Endothelial cell of umbilical vein (primary cell): ENCODE results near the gene MGME1. TPM values are rescaled to one million over a fixed set of nuclear protein-coding genes. Genes with fewer than 3 reads are reported as not detected.

ENCODE experiments used
- BruUV-seq: library from RNA; stranded (reverse); fragments of 400-500 nt; replicated peaks from 2 replicates; lab custom pipeline; 2021; lab: Mats Ljungman, UMichigan
- CTCF ChIA-PET: fragments of 300-600, 350-600 bp; sonication (Branson Sonifier 250); formaldehyde crosslinking; loops from one replicate; lab custom pipeline; 2021; ENCODE audit warnings: antibody characterized with exemption, inconsistent platforms; lab: Charles Lee
- POLR2A ChIA-PET: fragments of 300-600, 350-600 bp; sonication (Branson Sonifier 250); formaldehyde crosslinking; loops from one replicate; lab custom pipeline; 2021; ENCODE audit warnings: antibody characterized with exemption, inconsistent platforms; lab: Charles Lee
- DNase-seq: peaks from one replicate; pipeline ENCODE4 v3.0.0-alpha.2; 2011; ENCODE audit warnings: low read depth, low spot score
- FAIRE-seq: peaks from 2 replicates; lab custom pipeline; 2011; peaks lifted over from hg19 to GRCh38; lab: Jason Lieb, UNC
- H2AFZ ChIP-seq: 2 replicates; pipeline ENCODE4 v1.6.0; 2012; ENCODE audit warnings: low read depth, low read length, control low read depth, inconsistent platforms
- H3K27ac ChIP-seq: 2 replicates; pipeline ENCODE4 v1.5.1; 2011; ENCODE audit warnings: low read depth, mild to moderate bottlenecking, control low read depth, low read length, moderate library complexity; ENCODE audit not compliant: insufficient read depth
- H3K27me3 ChIP-seq, 2 experiments: 2 replicates each; pipeline versions ENCODE4 v1.6.0 to v1.6.1; 2011; ENCODE audit warnings: low read length in 2 of 2, mixed read lengths in 1 of 2; ENCODE audit not compliant: control insufficient read depth in 2 of 2, insufficient read depth in 2 of 2
- H3K36me3 ChIP-seq, 2 experiments: 2 replicates in 1 of 2; 3 replicates in 1 of 2; pipeline ENCODE4 v1.5.1; 2011; ENCODE audit warnings: low read length in 2 of 2, mild to moderate bottlenecking in 1 of 2, moderate library complexity in 1 of 2; ENCODE audit not compliant: control insufficient read depth in 2 of 2, insufficient read depth in 2 of 2; ENCODE audit errors: extremely low read depth in 1 of 2
- H3K4me1 ChIP-seq: 3 replicates; pipeline ENCODE4 v1.5.1; 2011; ENCODE audit warnings: mild to moderate bottlenecking, low read length; ENCODE audit not compliant: control insufficient read depth, insufficient read depth; ENCODE audit errors: extremely low read depth
- H3K4me2 ChIP-seq: 2 replicates; pipeline ENCODE4 v1.6.1; 2011; ENCODE audit warnings: low read length, control low read depth, mixed read lengths; ENCODE audit not compliant: insufficient read depth
- H3K4me3 ChIP-seq, 3 experiments: fragments of 200-600 bp in 1 of 3; sonication (generic), shearing (Covaris generic) in 1 of 3; replicated peaks in 1 of 3; 2 replicates each; pipeline ENCODE4 v1.5.1; 2011 to 2016; ENCODE audit warnings: control low read depth in 3 of 3, low read length in 3 of 3, mild to moderate bottlenecking in 2 of 3, inconsistent platforms in 1 of 3, low read depth in 1 of 3, moderate library complexity in 1 of 3; ENCODE audit not compliant: insufficient read depth in 1 of 3
- H3K79me2 ChIP-seq: 2 replicates; pipeline ENCODE4 v1.6.0; 2012; ENCODE audit warnings: low read length, inconsistent platforms; ENCODE audit not compliant: control insufficient read depth, insufficient read depth
- H3K9ac ChIP-seq: replicated peaks from 2 replicates; pipeline ENCODE3; 2011; ENCODE audit warnings: low read length, control low read depth; ENCODE audit not compliant: insufficient read depth; ENCODE audit errors: extremely low read depth
- H3K9me1 ChIP-seq: replicated peaks from 3 replicates; pipeline ENCODE4 v1.6.0; 2011; ENCODE audit warnings: mild to moderate bottlenecking, low read length; ENCODE audit not compliant: control insufficient read depth, insufficient read depth; ENCODE audit errors: extremely low read depth
- H3K9me3 ChIP-seq: replicated peaks from 2 replicates; pipeline ENCODE4 v1.5.1; 2012; ENCODE audit warnings: low read length, inconsistent platforms; ENCODE audit not compliant: control insufficient read depth, insufficient read depth
- H4K20me1 ChIP-seq: replicated peaks from 2 replicates; pipeline ENCODE3; 2011; ENCODE audit warnings: mild to moderate bottlenecking, low read length; ENCODE audit not compliant: control insufficient read depth, insufficient read depth; ENCODE audit errors: extremely low read depth
- EZH2 ChIP-seq: IDR thresholded peaks from 2 replicates; pipeline ENCODE4 v1.6.1; 2012; ENCODE audit warnings: borderline replicate concordance, low read depth, mild to moderate bottlenecking, moderate library complexity, low read length, inconsistent platforms; ENCODE audit not compliant: severe bottlenecking
- FOS ChIP-seq: IDR thresholded peaks from 2 replicates; pipeline ENCODE4 v1.6.1; 2011; ENCODE audit warnings: mild to moderate bottlenecking, low read length, moderate library complexity, borderline replicate concordance; ENCODE audit not compliant: insufficient read depth
- GATA2 ChIP-seq: IDR thresholded peaks from 2 replicates; pipeline ENCODE4 v1.7.0; 2011; ENCODE audit warnings: low read depth, mild to moderate bottlenecking, moderate library complexity, mixed read lengths, low read length; ENCODE audit not compliant: insufficient read length, insufficient read depth
- JUN ChIP-seq: IDR thresholded peaks from 2 replicates; pipeline ENCODE4 v1.6.1; 2011; ENCODE audit warnings: borderline replicate concordance, low read depth; ENCODE audit not compliant: insufficient read length, insufficient read depth
- MYC ChIP-seq: IDR thresholded peaks from one replicate; pipeline ENCODE4 v1.6.1; 2011; ENCODE audit warnings: mild to moderate bottlenecking, low read depth, low read length
- POLR2A ChIP-seq: IDR thresholded peaks from 2 replicates; pipeline ENCODE4 v1.6.1; 2012; ENCODE audit warnings: low read depth, mild to moderate bottlenecking, control low read depth, low read length
- POLR2AphosphoS5 ChIP-seq: IDR thresholded peaks from 2 replicates; pipeline ENCODE4 v1.6.1; 2012; ENCODE audit warnings: low read depth, mild to moderate bottlenecking, control low read depth, low read length, moderate library complexity; ENCODE audit not compliant: insufficient read depth
- dilution Hi-C: fragments of 300-500 bp; cut with MboI; formaldehyde crosslinking; loops from one replicate; pipeline ENCODE4 v1.15.0; 2019; ENCODE audit warnings: low sequenced_read_pairs; ENCODE audit not compliant: extremely low pct_ligation_motif_present
- intact Hi-C: fragments of 100-400 bp; cut with micrococcal nuclease; formaldehyde crosslinking; loops from one replicate; pipeline ENCODE4 v1.10.0; 2022
- polyA plus RNA-seq, 4 experiments: library from polyadenylated mRNA; depleted of rRNA in 3 of 4; stranded (reverse) in 3 of 4; unstranded in 1 of 4; fragments of >200 nt; gene quantifications; 2 replicates each; pipeline versions ENCODE4 v1.2.1 to v1.2.3, GENCODE V29; 2011 to 2012; ENCODE audit warnings: missing spikeins in 1 of 4
- total RNA-seq: library from RNA; stranded (reverse); gene quantifications from 2 replicates; pipeline ENCODE4 v1.2.3, GENCODE V29; 2021
- TF ChIP-seq, protein P1 (sequence below): IDR thresholded peaks from 2 replicates; pipeline ENCODE4 v1.6.1; 2011; ENCODE audit not compliant: insufficient read depth, insufficient read length

MGME1 gene
- total and polyA plus RNA-seq, 2 donors (not counting 3 experiments of a cell fraction or from before 2014, with no cell fraction given): 8.9 to 26.2 TPM

DNA sequence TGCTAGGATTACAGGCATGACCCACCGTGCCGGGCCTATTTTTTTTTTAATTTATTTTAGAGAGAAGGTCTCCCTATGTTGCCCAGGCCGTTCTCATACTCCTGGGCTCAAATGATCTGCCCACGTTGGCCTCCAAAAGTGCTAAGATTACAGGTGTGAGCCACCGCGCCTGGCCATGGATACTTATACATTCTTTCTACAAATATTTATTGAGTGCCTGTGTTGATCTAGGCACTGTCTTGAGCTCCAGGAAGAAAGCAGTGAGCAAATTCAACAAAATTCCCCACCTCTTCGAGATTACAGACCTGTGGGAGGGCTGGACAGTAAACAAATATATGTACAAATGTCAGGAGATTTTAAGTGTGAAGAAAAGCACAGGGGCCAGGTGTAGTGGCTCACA is 37.9 kb downstream of the MGME1 start:
- BruUV-seq: no TSS peak
- intact Hi-C loops (no loop called here), dilution Hi-C loops (no loop called here)
- Histone ChIP-seq H4K20me1 (no peaks in the 10 kb centered on the region), H3K9ac (no peak overlapping the region), H3K4me1 (no peaks in the 10 kb centered on the region), H3K79me2 (no peaks in the 10 kb centered on the region), H3K9me1 (no peaks in the 10 kb centered on the region), H3K4me2 (no peak overlapping the region), H3K4me3 (no peak overlapping the region), H3K27me3 (no peaks in the 10 kb centered on the region), H3K9me3 (no peaks in the 10 kb centered on the region), H2AFZ (no peak overlapping the region), H3K27ac (no peak overlapping the region), H3K36me3 (no peaks in the 10 kb centered on the region)
- TF ChIP-seq POLR2AphosphoS5 (no peak), FOS (no peak), EZH2 (no peak)
- TF ChIP-seq, protein P1, sequence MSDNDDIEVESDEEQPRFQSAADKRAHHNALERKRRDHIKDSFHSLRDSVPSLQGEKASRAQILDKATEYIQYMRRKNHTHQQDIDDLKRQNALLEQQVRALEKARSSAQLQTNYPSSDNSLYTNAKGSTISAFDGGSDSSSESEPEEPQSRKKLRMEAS: no peak
- DNase-seq: no peak
- no peak for FAIRE-seq
- ChIA-PET POLR2A (no interaction called here), CTCF (no interaction called here)

DNA sequence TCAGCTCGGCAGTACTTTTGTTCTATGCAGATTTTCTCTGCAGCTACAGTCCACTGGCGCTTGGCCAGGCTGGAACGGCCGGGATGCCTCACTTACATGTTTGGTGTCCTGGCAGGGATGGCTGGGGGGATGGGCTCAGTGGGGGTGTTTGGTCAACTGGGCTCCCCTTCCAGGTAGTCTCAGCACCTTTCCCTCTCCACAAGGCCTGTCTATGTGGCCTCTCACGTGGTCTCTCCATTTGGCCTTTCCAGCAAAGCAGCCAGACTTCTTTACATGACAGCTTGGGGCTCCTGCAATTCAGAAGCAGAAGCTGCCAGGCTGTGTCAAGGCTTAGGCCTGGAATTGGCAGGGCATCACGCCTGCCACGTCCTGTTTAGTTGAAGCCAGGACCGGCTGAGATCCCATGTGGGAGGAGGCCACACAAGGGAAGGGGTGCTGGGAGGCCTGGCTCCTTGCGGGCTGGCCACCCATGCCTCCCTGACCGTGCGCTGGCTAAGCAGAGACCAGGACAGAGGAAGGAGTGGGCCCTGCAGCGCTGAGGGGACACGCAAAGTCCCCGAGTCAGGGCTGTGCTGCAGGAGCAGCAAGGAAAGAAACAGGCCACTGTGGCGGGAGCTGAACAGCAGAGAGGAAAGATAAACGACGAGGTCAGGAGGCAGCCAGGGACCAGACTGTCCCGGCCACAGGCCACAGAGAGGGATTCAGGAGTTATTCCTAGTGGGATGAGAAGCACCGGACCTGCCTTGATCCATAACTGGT is 38.9 kb downstream of the MGME1 start:
- TF ChIP-seq GATA2 (no peak), POLR2AphosphoS5 (no peak), JUN (no peak), POLR2A (no peak), MYC (no peak), FOS (no peak)
- TF ChIP-seq, protein P1: no peak
- Histone ChIP-seq H3K27me3 (no peaks in the 10 kb centered on the region), H3K27ac (no peak overlapping the region), H4K20me1 (no peaks in the 10 kb centered on the region), H3K36me3 (no peaks in the 10 kb centered on the region), H3K4me1 (no peaks in the 10 kb centered on the region), H3K9me1 (no peaks in the 10 kb centered on the region), H3K79me2 (no peaks in the 10 kb centered on the region), H2AFZ (no peak overlapping the region), H3K4me3 (no peak overlapping the region), H3K9ac (no peak overlapping the region), H3K4me2 (no peak overlapping the region), H3K9me3 (no peaks in the 10 kb centered on the region)
- no TSS peak for BruUV-seq
- dilution Hi-C loops: no loop called here
- ChIA-PET POLR2A (no interaction called here), CTCF (no interaction called here)
- FAIRE-seq (no peak), DNase-seq (no peak)
- intact Hi-C loops: no loop called here
